Measurements from ENCODE around the gene GSDMA.
A peak's percentile ranks its signal among the peaks of the same experiment; 100 is the strongest.

Gene GSDMA

GRCh38 chr17:39962642-39963220 is at the start of gene GSDMA:
GSDMA (plus strand) TSS chr17:39963004; CDS start chr17:39965688, 2,684 bp downstream.
- no peak for DNase-seq (ENCODE audit: low read depth)

- DNase-seq (ENCODE audit: low read depth) = no peak
These were observed 48.8 kb upstream of the GSDMA start for GRCh38 chr17:39913989-39914388.

GRCh38 chr17:39915559-39915958 is 47.2 kb upstream of the GSDMA start:
- no peak for DNase-seq (ENCODE audit: low read depth)

- DNase-seq (ENCODE audit: low read depth) = no peak
These were observed 45.9 kb upstream of the GSDMA start for GRCh38 chr17:39916918-39917317.

GRCh38 chr17:39919087-39919683 is 43.6 kb upstream of the GSDMA start:
- DNase-seq (ENCODE audit: low read depth) = no peak

- DNase-seq (ENCODE audit: low read depth) = no peak
These were observed 42.3 kb upstream of the GSDMA start for GRCh38 chr17:39920218-39921210.

- DNase-seq (ENCODE audit: low read depth) = no peak
These were observed 41.5 kb upstream of the GSDMA start for GRCh38 chr17:39921323-39921722.

- DNase-seq (ENCODE audit: low read depth) = no peak
These were observed 40.8 kb upstream of the GSDMA start for GRCh38 chr17:39922006-39922405.

- no peak for DNase-seq (ENCODE audit: low read depth)
These were observed 39.6 kb upstream of the GSDMA start for GRCh38 chr17:39923230-39923629.

GRCh38 chr17:39923836-39924690 is 38.7 kb upstream of the GSDMA start:
- DNase-seq (ENCODE audit: low read depth) = no peak

- no peak for DNase-seq (ENCODE audit: low read depth)
These were observed 38.1 kb upstream of the GSDMA start for GRCh38 chr17:39924691-39925055.

GRCh38 chr17:39925282-39926134 is 37.3 kb upstream of the GSDMA start:
- no peak for DNase-seq (ENCODE audit: low read depth)

GRCh38 chr17:39926135-39926587 is 36.6 kb upstream of the GSDMA start:
- DNase-seq (ENCODE audit: low read depth) = no peak

GRCh38 chr17:39926588-39927100 is 36.2 kb upstream of the GSDMA start:
- peak; percentile 36 for DNase-seq (ENCODE audit: low read depth)

- DNase-seq (ENCODE audit: low read depth) = peak; percentile 84
These were observed 35.5 kb upstream of the GSDMA start, which contains the start of the genes LRRC3C and ORMDL3 for GRCh38 chr17:39927101-39927928. LRRC3C (plus strand) TSS chr17:39927732; CDS start chr17:39941524, 13,792 bp downstream. ORMDL3 (minus strand) TSS chr17:39927601; CDS start chr17:39924203, 3,398 bp downstream.

GRCh38 chr17:39927929-39928857 is 34.6 kb upstream of the GSDMA start:
- no peak for DNase-seq (ENCODE audit: low read depth)

- DNase-seq (ENCODE audit: low read depth) = no peak
These were observed 33.8 kb upstream of the GSDMA start for GRCh38 chr17:39928858-39929645.
